Activated naive CD4-positive, alpha-beta T cell treated with anti-CD3 and anti-CD28 coated beads, Interleukin-2, amount 50 U/mL, for 16 hours (primary cell): Measurements from ENCODE around the gene TOP1.
A peak's percentile ranks its signal among the peaks of the same experiment; 100 is the strongest.

ENCODE experiments used
- DNase-seq: peaks from one replicate; pipeline ENCODE4 v3.0.0-alpha.2; 2020

TOP1 gene

DNA sequence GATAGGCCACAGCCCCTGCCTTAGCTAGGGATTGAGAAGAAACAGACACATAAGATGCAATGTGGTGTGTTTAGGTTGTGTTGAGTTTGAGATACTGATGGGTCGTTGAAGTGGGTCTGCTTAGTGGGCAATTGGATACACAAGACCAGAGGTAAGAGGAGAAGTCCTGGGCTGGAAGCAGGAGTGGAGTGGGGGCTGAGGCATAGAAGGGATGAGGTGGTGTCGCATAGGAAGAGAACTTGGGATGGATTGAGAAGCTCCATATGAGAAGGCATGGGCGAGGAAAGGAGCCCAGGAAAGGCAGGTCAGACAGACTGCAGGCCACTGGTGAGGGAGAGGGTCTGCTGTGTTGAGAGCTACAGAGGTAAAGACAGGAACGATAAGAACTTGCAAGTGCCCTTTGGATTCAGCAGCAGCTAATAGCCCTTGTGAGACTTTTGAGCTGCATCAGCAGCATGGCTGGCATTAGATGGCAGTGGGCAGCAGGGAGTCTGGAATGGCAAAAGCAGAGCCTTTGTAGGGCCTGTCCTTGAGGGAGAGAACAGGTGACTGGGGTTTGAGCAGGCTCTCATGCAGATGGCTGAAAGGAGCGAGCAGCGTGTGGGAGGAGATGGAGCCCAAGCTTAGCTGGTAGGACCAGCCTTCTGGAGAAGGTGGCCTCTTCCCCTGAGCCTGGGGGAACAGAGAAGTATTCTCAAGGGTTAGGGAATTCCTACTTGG lies 141.9 kb downstream of the TOP1 start:
- peak; percentile 4 for DNase-seq

DNA sequence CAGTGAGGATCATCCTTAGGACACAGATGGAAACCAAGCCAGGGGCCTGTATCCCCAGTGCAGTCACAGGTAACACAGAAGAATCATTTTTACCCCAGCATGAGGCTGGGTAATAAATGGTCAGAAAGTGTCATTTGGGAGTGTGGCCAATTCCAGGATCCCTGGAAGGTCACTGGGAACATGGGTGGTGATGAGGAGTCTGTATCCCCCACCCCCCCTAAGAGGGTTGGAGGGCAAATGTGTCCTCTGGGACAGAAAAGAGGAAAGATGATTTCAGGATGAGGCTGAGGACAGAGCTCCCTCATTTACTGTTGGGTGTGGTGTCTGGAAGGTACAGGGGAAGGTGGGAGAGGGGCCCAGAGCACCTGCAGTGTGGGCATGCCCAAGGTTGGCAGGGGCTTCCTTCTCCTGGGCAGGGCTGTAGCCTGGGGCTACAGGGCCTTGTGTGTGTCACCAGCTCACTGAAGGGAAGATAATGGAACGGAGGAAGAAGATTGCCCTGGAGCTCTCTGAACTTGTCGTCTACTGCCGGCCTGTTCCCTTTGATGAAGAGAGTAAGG lies 143.2 kb downstream of the TOP1 start:
- peak; percentile 4 for DNase-seq

DNA sequence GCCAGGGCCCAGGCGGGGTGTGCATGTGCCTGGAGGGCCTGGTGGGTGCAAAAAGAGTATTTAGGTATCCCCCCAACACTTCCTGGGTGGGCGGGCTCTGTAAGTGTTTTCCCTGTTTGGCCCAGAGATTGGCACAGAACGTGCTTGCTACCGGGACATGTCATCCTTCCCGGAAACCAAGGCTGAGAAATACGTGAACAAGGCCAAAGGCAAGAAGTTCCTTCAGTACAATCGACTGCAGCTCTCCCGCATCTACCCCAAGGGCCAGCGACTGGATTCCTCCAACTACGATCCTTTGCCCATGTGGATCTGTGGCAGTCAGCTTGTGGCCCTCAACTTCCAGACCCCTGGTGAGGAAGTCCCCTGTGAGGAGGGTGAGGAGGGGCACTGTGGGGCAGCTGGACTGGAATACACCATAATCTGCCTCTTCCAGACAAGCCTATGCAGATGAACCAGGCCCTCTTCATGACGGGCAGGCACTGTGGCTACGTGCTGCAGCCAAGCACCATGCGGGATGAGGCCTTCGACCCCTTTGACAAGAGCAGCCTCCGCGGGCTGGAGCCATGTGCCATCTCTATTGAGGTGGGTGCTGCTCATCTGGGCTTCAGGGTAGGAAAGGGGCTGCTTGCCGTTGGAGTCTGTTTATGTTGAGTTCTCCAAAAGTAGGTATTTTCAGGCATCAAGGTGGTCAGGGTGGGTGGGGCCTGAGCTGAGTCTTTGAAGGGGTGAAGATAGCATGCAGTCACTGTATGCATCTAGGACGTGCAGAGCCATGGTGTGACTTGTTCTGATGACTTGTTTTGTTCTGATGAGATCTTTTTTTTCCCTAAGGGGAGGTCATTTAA lies 143.9 kb downstream of the TOP1 start:
- peak; percentile 4 for DNase-seq

GRCh38 chr20:41173161-41173721 lies 144.6 kb downstream of the TOP1 start:
- peak; percentile 69 for DNase-seq

DNA sequence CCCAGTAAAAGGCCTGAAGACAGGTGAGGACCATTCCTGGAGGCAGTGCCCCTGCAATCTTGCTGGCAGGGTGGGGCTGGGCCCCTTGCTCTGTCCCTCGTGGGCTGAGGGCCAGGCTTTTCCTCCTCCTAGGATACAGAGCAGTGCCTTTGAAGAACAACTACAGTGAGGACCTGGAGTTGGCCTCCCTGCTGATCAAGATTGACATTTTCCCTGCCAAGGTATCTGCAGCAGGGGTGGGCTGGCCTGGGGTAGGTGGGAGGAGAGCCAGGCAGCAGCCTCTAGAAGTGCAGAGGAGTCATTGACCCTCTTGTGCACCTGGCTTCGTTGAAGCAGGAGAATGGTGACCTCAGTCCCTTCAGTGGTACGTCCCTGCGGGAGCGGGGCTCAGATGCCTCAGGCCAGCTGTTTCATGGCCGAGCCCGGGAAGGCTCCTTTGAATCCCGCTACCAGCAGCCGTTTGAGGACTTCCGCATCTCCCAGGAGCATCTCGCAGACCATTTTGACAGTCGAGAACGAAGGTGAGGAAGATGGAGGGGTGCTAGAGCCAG lies 145.2 kb downstream of the TOP1 start:
- DNase-seq: no peak
